Stimulated activated CD8-positive, alpha-beta memory T cell treated with anti-CD3 and anti-CD28 coated beads, Interleukin-4, amount 100 ng/mL, for 24 hours (primary cell): ENCODE measurements around the gene PKD1.

ENCODE experiments used
- DNase-seq: peaks from one replicate; pipeline ENCODE4 v3.0.0-alpha.2; 2020; ENCODE audit warnings: low read depth

The PKD1 gene

DNA sequence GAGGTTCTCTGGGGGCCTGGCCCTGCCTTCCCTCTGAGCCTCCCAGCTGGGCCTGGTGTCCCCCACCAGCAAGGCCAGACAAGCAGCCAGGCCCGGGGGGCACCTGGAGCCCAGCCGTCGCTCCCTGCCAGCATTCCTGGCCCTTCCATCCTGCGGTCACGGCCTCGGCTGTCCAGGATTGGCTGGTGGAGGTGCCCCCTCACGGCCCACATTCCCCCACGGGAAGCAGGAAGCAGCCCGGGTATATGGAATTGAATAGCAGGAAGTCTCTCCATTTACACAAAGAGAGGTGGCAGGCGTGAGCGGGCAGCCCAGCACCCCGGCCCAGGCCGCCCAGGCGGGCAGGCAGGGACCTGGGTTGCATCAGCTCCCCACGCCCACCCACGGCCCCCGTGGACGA lies 34.4 kb upstream of the PKD1 start:
- no peak for DNase-seq

DNA sequence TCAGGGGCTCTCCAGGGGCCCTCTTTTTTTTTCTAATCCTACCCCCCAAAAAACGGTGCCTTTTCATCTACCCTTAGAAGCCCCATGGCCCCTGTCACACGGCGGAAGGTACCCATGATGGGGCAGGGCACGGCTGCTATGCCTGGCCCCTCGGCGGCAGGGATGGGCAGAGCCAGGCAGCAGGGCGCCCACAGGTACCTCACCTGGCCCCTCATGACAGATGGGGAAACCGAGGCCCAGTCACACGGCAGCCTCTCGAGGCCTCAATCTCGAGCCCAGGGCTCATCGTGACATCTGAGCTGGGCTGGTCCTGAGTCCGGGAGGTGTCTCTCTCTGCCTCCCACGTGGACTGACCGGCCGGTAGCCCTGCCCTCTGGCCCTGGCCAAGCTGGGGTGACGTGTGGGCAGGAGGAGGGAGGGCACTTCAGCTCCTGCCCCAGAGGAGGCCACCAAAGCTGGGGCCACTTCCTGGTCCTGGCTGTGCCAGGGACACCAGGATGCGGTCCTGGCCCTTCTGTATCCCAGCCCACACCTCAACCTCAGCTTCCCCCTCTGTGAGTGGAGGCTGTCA lies 31.5 kb upstream of the PKD1 start:
- DNase-seq = no peak

DNA sequence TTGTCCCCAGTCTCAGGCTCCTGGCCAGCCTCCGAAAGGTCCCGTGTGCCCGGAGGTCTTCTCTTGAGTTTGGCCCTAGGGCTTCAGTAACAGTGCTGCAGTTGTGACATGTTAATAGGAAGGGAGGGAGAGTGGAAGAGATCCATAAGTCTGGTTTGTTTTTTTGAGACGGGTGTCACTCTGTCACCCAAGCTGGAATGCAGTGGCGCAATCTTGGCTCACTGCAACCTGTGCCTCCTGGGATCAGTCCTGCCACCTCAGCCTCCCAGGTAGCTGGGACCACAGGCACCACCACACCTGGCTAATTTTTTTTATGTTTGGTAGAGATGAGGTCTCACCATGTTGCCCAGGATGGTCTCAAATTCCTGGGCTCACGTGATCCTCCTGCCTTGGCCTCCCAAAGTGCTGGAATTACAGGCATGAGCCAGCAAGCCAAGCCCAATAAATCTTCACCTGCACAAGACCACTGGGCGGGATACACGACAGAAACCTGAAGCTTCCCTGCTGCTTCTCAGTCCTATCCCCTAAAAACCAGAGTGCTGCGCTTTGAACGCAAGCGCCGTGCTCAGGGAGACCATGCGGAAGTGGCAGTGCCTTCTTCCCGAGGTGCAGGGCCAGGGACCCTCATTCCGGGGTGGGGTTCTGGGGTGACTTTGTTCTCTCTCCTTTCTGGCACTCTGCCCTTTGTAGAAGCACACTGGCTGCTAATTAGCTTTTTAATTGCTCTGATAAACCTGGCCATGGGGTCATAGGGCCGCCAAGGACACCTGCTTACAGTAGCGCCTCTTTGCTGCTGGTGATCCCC lies 30.8 kb upstream of the PKD1 start:
- no peak for DNase-seq

DNA sequence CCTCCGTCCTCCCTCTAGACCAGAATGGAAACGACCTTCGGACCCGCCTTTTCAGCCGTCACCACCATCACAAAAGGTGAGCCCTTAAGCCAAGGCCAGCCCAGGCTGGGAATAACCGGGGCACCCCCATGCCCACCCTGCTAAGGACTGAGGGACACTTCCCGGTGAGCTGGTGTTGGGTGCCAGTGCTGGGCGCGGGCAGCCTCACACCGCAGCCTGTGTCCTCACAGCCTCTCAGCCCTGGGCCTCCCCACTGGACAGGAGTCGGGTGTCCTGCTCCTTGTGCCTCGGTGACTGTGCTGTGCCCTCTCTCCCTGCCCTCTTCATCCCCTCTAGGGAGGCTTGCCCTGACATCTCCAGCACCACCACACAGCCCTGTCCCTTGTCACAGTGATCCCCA lies 30.2 kb upstream of the PKD1 start:
- no peak for DNase-seq

DNA sequence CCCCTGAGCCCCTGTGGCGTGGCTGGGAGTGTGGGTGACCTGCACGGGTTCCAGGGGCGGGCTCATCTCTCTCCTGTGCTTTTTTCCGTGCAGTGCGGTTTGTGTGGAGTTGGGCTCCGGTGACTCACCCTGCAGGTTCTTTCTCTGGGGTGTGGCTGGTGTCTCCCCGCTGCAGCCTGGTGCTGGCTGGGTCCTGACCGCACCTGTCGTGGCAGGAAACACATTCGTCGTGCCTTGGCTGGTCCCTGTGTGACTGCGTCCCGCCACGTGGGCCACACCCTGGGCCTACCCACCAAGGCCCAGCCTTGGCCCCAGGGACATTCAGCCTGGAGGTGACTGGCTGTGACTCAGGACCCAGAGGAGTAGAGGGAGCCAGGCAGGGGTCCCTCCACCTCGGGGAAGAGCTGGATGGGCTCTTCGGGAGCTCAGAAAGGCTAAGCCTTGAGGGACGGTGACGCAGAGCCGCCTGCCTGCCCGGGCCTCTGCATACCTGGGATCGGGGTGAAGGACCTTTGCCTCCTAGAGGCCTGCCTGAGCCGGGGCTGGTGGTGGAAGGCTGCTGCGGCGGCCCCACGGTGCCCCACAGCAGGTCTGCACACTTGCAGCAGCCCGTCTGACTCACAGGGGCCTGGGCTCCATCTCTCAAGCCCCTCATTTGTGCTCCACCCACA lies 27.6 kb upstream of the PKD1 start:
- DNase-seq = no peak

DNA sequence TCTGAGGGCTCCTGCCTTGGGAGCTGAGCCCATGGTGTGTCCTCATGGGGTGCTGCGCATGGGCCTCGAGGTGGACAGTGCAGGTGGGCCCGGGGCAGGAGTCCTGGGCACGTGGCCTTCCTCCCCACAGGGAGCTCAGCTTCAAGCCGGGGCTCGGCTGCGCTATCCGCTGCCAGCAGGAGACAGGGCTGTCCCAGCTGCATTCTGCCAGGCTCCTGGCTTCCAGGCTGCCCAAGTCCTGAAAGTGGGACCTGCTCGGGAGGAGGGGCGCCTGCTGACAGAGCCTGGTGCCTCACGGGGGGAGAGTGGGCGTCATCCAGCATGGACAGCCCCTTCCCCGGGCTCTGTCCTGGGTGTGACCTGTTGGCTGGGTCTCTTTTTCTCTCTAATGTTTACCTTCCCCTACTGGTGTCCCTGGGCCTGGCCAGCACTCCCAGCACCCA lies 27.0 kb upstream of the PKD1 start:
- DNase-seq = no peak

DNA sequence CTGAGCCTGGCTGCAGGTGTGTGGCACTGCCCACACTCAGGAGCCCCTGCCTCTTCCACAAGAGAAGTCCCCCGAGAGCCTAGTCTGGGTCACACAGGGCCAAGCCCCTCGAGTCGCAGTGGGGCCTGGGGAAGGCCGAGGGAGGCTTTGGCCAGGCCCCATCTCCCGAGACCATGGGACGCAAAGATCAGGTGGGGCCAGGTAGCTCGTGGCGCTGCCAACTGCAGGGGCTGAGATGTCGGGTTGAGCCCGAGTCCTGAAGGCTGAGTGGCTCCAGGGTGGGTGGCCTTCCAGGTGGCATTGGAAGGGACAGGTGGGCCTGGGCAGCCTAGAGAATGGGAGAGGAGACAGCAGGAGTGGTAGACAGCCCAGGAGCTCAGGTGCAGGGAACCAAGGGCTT lies 26.2 kb upstream of the PKD1 start:
- no peak for DNase-seq

DNA sequence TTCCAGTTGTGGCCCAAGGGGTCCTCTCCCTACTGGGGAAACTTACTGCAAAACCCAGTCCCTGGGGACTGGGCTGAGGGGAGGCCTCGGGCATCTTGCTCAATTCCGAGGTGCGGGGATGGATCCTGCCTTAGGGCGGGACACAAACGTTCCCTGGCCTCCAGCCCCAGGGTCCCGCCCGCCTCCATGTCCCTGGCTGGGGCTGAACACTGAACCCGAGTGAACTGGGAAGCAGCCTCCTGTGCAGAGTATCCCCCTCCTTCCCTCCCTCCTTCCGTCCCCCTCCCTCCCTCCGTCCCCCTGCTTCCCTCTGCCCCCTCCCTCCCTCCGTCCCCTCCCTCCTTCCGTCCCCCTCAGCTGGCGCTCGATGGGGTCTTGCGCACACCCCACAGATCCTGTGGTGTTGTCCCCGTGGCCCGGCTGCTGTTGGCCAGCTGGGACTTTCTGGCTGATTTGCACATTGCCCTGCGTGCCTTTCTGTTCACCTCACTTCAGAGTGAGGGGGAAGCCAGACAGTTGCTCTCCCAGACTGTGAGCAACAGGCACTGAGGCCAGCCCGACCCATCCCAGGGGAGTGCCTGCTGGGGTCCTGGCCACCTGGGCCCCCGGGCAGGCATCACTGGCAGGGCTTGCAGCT lies 25.3 kb upstream of the PKD1 start:
- DNase-seq = no peak

DNA sequence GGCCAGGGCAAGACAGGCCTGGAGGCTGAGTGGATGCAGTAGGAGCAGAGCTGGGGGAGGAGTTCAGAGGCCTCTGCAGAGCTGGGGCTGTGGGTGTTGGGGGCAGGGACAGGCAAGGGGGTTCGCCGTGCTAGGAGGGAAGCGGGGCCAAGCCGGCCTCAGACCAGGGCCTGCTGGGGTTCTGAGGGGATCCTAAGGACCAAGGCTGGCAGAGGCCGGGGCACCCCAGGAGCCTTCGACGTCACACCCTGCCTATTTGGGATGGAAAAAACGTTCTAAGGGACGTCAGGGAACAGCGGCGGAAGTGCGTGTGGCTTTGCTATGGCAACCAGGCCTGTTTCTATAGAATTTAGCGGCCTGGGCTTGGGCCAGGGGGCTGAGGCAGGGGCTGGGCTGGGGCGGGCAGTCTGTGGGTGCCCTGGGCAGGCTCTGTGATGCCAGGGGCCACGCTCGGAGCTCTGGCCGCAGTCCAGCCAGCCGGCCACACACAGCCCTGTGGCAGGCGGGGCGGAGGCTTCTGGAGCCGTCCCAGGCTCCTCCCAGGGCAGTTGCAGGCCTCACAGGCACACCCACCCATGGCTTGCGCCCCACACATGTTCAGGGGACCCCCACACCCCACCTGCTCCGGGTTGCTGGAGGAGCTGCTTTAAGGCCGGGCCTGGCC lies 23.6 kb upstream of the PKD1 start:
- DNase-seq = no peak

DNA sequence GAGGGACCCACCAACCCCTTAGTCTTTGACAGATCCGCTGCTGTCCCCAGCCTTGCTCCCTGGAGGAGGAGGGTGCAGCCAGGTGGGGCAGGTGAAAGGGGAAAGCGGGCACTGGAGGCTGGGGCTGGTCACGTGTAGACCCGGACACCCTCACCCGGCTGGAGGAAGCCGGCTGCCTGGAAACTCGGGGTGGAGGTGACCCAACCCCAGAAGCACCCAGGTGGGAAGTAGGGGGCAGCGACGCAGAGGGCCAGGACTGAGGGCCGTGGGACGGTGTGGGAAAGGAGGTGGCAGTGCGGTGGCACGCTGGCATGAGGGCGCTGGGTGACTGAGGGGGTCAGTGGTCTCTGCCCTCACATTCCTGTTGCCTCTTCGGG lies 22.6 kb upstream of the PKD1 start:
- DNase-seq = no peak

DNA sequence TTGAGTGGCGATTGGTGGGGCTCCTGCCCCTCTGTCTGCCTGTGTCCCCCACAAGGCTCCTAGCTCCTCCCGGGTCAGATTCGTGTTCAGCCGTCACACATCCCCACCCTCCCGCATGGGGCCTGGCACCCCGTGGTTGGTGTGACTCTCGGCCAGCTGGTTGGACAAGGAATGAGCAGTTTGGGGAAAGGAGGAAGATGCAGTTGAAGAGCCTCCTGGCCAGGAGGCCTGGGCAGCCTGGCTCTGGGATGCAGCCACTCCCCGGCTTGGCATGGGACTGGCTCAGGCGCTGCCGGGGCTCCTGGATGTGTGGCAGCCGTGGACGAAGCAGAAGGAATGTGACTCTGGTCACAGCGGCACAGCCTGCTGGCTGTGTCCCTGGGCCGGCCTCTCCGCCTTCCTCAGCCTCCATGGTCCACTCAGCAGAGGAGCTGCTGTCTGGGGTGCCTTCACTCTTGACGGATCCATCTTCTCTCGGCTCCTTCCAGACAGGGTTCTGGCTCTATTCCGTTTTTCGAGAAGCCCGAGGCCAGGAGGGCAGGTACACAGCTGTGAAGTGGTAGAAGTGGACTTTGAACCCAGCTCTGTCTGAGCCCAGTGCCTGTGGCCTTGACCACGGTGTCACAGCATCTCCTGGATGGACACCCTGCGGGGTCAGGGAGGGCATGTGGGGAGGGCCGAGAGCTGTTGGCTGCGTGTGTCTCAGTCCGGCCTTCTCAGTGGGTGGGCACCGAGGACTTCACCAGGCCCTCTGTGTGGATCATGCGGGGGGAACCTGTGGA lies 22.0 kb upstream of the PKD1 start:
- DNase-seq = no peak

DNA sequence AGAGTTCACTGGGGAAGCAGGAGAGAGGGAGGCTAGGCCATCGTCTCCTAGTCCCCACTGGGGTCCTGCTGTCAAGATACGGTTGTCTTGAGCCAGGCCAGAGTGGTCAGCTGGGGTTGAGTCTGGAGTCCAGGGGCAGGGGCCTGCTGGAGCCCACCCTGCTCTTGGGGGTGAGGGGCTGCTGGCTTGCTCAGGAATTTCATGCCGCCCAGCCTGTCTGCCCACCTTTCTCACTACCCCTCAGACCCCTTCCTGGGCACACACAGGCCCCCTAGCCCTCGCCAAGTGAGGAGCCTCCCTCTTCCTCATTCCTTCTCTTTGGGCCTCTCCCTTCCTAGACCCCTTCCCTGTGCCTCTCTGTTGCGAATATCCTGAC lies 21.1 kb upstream of the PKD1 start:
- DNase-seq = no peak

DNA sequence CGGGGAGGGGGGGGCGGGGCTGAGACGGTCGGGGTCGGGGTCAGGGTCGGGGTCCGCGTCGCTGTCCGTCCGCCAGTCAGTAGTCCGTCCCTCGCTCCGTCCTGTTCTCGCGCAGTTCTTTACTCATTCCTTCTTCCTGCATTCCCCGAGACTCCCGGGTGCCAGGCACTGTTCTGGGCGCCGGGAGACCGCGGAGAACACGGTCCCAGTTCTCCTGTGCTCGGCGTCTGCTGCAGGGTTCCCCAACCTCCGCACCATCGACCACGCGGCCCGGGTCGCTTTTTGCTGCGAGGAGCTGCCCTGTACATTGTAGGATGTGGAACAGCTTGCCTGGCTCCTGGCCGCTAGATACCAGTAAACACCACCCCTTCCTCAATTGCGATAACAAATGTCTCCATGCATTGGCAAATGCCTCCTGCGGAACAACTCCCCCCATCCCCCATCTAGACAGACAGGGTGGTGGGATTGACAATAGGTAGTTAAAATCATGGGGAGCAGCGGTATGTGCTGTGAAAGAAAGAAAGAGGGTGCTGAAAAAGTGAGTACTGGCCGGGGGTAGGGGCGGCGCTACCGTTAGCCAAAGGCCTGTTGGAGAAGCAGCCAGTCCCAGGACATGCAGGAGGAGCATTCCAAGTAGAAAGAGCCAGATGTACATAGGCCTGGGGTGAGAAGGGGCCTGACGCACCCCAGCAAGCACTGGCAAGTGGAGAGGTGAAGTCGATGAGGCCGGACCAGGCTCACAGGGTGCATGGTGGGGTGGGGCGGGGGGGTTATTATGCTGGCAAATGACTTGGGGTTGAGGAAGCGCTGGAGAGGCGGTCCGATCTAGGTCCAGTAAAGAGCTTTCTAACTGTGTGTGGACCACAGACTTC lies 20.5 kb upstream of the PKD1 start:
- no peak for DNase-seq

DNA sequence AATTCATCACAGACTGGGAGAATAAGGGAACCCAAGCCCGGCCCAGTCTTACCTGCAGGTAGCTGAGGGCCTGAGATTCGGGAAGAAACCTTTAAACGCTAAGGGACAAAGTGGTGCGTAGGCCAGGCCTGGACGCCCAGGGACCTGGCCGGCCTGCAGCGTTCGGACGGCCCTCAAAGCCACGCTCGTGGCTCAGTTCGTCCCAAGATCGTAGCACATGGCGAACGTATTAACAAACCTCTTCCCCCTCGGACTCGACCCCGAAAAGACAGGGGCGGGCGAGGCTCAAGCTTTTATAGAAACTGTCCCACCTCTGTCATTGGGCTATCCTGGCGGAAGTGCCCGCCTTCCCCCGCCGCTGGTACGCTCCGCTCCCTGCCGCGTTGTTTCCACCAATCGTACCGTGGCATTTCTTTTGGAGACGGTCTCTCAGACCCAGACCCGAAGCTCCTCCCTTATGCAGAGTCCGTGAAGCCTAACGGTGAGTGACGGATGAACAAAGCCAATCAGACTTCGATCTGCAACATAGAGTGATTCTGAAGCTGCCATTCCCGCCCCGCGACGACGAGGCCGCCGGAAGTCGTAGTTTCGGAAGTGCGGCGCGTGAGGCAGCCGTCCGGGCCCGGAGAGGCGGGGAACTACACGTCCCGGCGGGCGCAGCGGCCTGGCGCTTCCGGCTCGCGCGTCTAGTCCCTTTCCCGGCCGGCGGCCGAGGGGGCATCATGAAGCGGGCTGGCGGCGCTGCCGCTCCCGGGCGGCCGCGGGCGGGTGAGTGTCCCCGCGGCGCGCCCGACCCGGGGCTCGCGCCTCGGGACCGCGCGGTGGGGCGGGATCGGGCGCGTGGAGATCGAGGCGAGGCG lies 19.6 kb upstream of the PKD1 start, which contains the start of gene TRAF7:
TRAF7 (plus strand) TSS at position 692 of the 860 bp plus-strand sequence. CDS start 8,139 bp downstream, outside the sequence.
- DNase-seq = peak; percentile 95

DNA sequence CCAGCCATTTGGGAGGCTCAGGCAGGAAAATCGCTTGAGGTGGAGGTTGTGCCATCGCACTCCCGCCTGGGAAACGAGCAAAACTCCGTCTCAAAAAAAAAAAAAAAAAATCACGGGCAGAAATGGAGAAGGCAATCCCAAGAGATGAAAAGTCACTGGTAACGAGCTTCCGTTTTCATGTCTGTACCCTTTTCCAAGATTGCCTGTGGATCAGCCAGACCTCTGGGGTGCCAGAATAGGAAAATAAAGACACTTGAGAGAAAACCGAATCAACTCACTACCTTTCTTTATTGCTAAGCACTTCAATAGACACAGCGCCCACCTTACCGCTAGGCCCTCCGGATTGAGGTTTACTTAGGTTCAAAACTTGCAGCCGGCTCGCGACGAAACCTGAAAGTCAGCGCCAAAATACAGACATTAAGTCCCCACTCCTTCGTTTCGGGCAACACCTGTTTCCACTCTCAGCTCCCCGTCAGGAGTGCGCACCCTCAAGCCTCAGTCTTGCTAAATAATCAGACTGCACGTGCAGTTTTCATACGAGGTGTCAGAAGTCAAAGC lies 18.9 kb upstream of the PKD1 start:
- DNase-seq = no peak

DNA sequence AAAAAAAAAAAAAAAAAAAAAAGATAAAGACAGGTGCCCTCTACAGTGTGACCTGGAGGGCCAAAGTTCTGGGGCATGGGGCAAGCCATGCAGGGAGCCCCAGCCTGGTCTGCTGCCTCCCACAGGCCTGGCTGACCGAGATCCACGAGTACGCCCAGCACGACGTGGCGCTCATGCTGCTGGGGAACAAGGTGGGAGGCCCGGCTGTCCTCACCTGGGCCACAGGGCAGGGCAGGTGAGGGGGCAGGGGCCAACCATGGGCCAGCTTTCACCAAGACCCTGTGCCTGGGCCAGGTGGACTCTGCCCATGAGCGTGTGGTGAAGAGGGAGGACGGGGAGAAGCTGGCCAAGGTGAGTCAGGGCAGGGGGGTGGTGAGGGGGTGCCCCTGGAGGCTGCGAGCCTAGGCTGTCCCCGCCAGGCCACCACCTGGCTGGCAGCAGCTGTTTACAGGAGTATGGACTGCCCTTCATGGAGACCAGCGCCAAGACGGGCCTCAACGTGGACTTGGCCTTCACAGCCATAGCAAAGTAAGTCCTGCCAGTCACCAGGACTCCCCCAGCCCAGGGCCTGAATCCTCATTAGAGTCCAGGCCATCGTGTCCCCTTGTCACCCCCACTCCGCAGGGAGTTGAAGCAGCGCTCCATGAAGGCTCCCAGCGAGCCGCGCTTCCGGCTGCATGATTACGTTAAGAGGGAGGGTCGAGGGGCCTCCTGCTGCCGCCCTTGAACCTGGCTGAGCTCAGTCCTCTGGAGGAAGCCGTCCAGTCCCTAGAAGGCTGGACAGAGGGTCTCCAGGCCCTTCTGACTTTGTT lies 17.2 kb upstream of the PKD1 start:
- no peak for DNase-seq

DNA sequence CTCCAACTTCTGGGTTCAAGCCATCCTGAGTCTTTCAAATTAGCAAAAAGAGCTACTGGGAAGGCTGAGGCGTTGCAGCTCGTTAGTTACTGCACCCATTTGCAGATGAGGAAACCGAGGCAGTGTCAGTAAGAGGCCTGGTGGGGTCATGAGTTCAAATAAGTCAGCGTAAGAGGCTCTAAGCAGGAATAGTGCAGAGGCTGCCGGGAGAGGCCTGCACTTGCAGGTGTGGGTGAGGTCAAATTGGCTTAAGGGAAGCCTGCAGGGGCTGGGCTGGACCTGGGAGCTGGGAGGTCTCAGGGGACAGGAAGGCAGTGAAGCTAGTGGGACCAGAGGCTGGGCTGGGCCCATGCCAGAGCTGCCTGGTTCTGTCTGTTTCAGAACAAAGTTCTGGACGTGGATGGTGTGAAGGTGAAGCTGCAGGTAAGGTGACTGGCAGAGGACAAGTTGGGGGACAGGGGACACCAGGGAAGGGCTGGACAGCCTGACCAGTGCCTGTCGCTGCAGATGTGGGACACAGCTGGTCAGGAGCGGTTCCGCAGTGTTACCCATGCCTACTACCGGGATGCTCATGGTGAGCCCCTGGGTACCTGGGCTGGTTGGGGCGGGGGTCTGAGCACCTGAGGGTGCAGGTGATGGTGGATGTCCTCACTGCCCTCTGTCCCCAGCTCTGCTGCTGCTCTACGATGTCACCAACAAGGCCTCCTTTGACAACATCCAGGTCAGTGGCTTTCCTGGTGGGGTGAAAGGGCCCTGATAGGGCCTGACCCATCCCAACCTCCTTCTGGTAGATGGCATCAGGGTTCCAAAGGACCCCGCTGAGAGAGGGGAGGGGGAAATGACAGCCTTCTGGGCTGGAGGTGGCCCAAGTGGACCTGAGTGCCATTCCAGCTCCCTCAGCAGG lies 15.7 kb upstream of the PKD1 start:
- no peak for DNase-seq
